ENCODE measurements around the gene TGFBR1.

TGFBR1 gene

DNA sequence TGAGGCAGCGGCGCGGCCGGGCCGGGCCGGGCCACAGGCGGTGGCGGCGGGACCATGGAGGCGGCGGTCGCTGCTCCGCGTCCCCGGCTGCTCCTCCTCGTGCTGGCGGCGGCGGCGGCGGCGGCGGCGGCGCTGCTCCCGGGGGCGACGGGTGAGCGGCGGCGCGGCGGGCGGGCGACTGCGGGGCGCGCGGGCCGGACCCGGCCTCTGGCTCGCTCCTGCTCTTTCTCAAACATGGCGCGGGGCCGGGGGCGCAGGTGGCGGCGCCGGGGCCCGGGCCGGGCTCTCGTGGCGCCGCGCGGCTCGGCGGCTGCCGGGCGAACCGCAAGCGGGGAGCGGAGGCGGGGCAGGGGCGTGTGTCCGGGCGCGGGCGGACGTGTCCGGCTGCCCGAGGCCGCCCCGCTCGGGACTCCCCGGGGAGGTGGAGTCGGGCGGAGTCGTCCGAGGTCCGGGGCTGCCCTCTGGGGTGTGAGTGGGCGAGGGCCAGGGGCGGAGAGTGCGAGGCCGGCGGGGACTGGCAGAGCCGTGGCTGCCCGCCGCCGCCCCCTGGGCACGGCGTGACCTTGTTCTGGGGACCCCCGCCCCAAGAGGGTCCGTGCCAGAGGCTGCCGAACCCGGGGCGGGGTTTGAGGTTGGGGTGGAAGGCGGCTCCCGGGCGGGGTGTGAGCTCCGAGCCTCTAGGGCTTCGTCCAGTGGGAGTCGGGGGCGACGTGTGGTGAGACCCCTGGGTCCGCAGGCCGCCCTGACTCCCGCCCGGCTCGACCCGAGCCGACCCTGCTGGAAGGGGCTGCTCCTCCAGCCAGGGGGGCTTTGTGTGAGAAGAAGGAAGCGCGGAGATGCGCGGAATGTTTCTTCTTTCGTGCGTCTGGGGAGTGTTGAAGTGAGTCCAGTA lies 485 bp downstream of the TGFBR1 start:
- Histone ChIP-seq H4K20me1 (ENCODE audit: low read depth, low read length) (peaks cover 4% of the 10 kb centered on the region; the same call in 1 of the 2 replicates), H3K27me3 (ENCODE audit: low read length) (no peaks in the 10 kb centered on the region), H2AFZ (ENCODE audit: low read depth, low read length, severe bottlenecking) (no peak overlapping the region), H3K79me2 (ENCODE audit: insufficient read depth, low read length) (0 out of 2 replicates have a peak, but pooled peaks cover 4% of the 10 kb centered on the region), H3K4me3 (ENCODE audit: insufficient read depth, low read length, poor library complexity, severe bottlenecking) (peak overlapping the region; percentile 70), H3K27ac (ENCODE audit: low read depth, low read length) (no peak overlapping the region), H3K9me2 (replicated peaks; ENCODE audit: insufficient read depth, low read length) (no peaks in the 10 kb centered on the region), H3K36me3 (ENCODE audit: low read length) (no peaks in the 10 kb centered on the region), H3K4me2 (ENCODE audit: low read depth, low read length, poor library complexity, severe bottlenecking) (peak overlapping the region; percentile 80), H3K9me3 (ENCODE audit: insufficient read depth, low read length) (no peaks in the 10 kb centered on the region), H3F3A (ENCODE audit: insufficient read depth) (no peaks in the 10 kb centered on the region; the same call in 1 of the 2 replicates), H3K9ac (ENCODE audit: low read length) (peak overlapping the region; percentile 66)
- TF ChIP-seq, protein P1, sequence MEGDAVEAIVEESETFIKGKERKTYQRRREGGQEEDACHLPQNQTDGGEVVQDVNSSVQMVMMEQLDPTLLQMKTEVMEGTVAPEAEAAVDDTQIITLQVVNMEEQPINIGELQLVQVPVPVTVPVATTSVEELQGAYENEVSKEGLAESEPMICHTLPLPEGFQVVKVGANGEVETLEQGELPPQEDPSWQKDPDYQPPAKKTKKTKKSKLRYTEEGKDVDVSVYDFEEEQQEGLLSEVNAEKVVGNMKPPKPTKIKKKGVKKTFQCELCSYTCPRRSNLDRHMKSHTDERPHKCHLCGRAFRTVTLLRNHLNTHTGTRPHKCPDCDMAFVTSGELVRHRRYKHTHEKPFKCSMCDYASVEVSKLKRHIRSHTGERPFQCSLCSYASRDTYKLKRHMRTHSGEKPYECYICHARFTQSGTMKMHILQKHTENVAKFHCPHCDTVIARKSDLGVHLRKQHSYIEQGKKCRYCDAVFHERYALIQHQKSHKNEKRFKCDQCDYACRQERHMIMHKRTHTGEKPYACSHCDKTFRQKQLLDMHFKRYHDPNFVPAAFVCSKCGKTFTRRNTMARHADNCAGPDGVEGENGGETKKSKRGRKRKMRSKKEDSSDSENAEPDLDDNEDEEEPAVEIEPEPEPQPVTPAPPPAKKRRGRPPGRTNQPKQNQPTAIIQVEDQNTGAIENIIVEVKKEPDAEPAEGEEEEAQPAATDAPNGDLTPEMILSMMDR (IDR thresholded peaks at IDR 0.05; ENCODE audit: insufficient read depth, low read length, poor library complexity, severe bottlenecking) = no peak

DNA sequence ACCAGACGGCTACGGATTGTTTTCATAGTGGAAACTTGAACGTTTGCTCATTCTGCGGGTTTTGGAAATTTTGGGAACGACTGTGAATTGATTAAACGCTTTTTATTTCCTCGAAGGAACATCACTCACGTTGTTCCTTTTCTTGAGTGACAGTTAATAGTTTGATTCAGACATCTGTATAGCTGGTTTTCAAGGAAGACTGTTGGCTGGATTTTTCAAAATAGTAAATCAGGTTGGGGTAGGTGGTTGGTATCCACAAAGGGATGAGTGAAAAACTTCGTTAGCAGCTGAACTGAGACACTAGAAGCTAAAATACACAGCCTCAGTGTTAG lies 1.1 kb downstream of the TGFBR1 start:
- Histone ChIP-seq H3K4me3 (ENCODE audit: insufficient read depth, low read length, poor library complexity, severe bottlenecking) (peak overlapping the region; percentile 70), H4K20me1 (ENCODE audit: low read depth, low read length) (peaks cover 4% of the 10 kb centered on the region; the same call in 1 of the 2 replicates), H2AFZ (ENCODE audit: low read depth, low read length, severe bottlenecking) (no peak overlapping the region), H3F3A (ENCODE audit: insufficient read depth) (no peaks in the 10 kb centered on the region; the same call in 1 of the 2 replicates), H3K9ac (ENCODE audit: low read length) (peak overlapping the region; percentile 66), H3K4me2 (ENCODE audit: low read depth, low read length, poor library complexity, severe bottlenecking) (peak overlapping the region; percentile 80), H3K27me3 (ENCODE audit: low read length) (no peaks in the 10 kb centered on the region), H3K36me3 (ENCODE audit: low read length) (no peaks in the 10 kb centered on the region), H3K27ac (ENCODE audit: low read depth, low read length) (no peak overlapping the region), H3K9me3 (ENCODE audit: insufficient read depth, low read length) (no peaks in the 10 kb centered on the region), H3K9me2 (replicated peaks; ENCODE audit: insufficient read depth, low read length) (no peaks in the 10 kb centered on the region), H3K79me2 (ENCODE audit: insufficient read depth, low read length) (0 out of 2 replicates have a peak, but pooled peaks cover 4% of the 10 kb centered on the region)
- no peak for TF ChIP-seq EZH2phosphoT487 (conservative IDR thresholded peaks at IDR 0.05; ENCODE audit: low read length)
- TF ChIP-seq, protein P1 (IDR thresholded peaks at IDR 0.05; ENCODE audit: insufficient read depth, low read length, poor library complexity, severe bottlenecking) = no peak

DNA sequence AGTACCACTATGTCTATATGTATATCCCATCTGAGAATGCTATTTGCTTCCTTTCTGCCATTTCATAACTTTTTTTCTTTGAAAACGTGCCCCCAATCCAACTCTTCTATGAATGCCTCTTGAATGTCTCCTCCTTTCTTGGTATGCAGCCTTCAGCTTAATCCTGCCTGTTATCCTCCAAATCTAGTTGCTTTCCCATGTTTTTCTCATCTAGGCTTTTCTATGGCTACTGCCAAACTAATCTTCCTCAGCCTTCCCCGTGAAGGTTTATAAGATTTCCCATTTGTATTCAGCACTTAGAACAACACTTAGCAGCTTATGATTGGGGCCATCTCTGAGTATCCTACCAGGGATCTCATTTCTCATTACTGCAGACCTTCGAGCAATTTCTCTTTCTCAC lies 2.5 kb downstream of the TGFBR1 start:
- H3K36me3 ChIP-seq (ENCODE audit: low read length) = no peaks in the 10 kb centered on the region
- H3K27ac ChIP-seq (ENCODE audit: low read depth, low read length) = no peak overlapping the region
- H2AFZ ChIP-seq (ENCODE audit: low read depth, low read length, severe bottlenecking) = no peak overlapping the region
- TF ChIP-seq EZH2phosphoT487 (conservative IDR thresholded peaks at IDR 0.05; ENCODE audit: low read length) = no peak
- TF ChIP-seq, protein P1 (IDR thresholded peaks at IDR 0.05; ENCODE audit: insufficient read depth, low read length, poor library complexity, severe bottlenecking) = no peak
- H3K79me2 ChIP-seq (ENCODE audit: insufficient read depth, low read length) = 0 out of 2 replicates have a peak, but pooled peaks cover 4% of the 10 kb centered on the region
- no peaks in the 10 kb centered on the region for H3K9me3 ChIP-seq (ENCODE audit: insufficient read depth, low read length)
- no peaks in the 10 kb centered on the region for H3K27me3 ChIP-seq (ENCODE audit: low read length)
- no peak overlapping the region for H3K4me3 ChIP-seq (ENCODE audit: insufficient read depth, low read length, poor library complexity, severe bottlenecking)
- peaks cover 4% of the 10 kb centered on the region; the same call in 1 of the 2 replicates for H4K20me1 ChIP-seq (ENCODE audit: low read depth, low read length)
- no peak overlapping the region for H3K9ac ChIP-seq (ENCODE audit: low read length)
- H3K9me2 ChIP-seq (replicated peaks; ENCODE audit: insufficient read depth, low read length) = no peaks in the 10 kb centered on the region
- H3K4me2 ChIP-seq (ENCODE audit: low read depth, low read length, poor library complexity, severe bottlenecking) = no peak overlapping the region
- no peaks in the 10 kb centered on the region; the same call in 1 of the 2 replicates for H3F3A ChIP-seq (ENCODE audit: insufficient read depth)

Measured in SU-DHL-6 (cell line).